ENCODE results near the gene TIMM44. TPM values are rescaled to one million over a fixed set of nuclear protein-coding genes. Genes with fewer than 3 reads are reported as not detected.
A peak's percentile ranks its signal among the peaks of the same experiment; 100 is the strongest.

TIMM44 gene, protein sequence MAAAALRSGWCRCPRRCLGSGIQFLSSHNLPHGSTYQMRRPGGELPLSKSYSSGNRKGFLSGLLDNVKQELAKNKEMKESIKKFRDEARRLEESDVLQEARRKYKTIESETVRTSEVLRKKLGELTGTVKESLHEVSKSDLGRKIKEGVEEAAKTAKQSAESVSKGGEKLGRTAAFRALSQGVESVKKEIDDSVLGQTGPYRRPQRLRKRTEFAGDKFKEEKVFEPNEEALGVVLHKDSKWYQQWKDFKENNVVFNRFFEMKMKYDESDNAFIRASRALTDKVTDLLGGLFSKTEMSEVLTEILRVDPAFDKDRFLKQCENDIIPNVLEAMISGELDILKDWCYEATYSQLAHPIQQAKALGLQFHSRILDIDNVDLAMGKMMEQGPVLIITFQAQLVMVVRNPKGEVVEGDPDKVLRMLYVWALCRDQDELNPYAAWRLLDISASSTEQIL
- 100 to 1,000 TPM in 1 of 4 donors, 10 to 100 TPM in 3; 53.9 to 168 (median 94.1) TPM for total RNA-seq

DNA sequence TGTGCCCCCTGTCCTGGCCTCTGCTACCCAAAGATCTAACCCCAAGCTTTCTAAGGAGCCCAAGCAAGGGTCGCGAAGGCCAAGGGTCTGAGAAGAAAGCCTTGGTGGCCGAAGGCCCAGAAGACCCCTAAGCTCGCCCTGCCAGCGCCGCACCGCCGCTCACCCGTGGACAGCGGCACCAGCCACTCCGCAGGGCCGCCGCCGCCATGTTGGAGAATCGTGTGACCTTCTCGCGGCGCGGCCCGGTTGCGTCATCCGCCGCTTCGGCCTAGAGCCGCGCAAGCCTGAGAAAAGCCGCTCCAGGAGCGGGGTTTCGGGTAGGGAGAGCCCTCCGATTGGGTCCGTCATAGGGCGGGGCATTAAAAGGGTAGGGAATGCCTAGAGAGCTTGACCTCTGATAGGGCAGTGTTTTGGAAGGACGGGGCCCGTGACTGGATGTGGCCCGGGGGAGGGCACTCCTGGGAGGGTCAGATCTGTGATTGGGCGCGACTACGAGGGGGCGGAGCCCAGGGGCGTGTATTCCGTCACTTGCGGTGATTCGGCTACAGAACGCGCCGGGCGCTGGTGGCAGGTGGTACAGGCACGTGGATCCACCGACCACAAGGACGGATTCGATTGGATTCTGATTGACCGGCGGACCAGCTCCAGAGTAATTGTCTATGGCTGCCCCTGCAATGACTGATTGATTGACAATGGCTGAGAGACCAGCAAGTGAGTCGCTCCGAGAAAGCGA is at the start of gene TIMM44:
Gene TIMM44, minus strand, starts transcription at position 223 of the 733 bp plus-strand sequence. Its CDS starts 15 bp downstream, at position 208.
- H3K27me3 ChIP-seq: no peaks in the 10 kb centered on the region
- H3K27ac ChIP-seq: peak within 1 kb of the TSS; percentile 94 to 100 (median 98)
- TF ChIP-seq, protein P1, sequence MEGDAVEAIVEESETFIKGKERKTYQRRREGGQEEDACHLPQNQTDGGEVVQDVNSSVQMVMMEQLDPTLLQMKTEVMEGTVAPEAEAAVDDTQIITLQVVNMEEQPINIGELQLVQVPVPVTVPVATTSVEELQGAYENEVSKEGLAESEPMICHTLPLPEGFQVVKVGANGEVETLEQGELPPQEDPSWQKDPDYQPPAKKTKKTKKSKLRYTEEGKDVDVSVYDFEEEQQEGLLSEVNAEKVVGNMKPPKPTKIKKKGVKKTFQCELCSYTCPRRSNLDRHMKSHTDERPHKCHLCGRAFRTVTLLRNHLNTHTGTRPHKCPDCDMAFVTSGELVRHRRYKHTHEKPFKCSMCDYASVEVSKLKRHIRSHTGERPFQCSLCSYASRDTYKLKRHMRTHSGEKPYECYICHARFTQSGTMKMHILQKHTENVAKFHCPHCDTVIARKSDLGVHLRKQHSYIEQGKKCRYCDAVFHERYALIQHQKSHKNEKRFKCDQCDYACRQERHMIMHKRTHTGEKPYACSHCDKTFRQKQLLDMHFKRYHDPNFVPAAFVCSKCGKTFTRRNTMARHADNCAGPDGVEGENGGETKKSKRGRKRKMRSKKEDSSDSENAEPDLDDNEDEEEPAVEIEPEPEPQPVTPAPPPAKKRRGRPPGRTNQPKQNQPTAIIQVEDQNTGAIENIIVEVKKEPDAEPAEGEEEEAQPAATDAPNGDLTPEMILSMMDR (IDR thresholded peaks at IDR 0.05 in 4 of 5, conservative IDR thresholded peaks at IDR 0.05 in 1 of 5): no peak
- TF ChIP-seq POLR2A (IDR thresholded peaks at IDR 0.05): peak; percentile 92 to 97
- peak within 1 kb of the TSS; percentile 67 to 97 (median 82) for H3K4me3 ChIP-seq
- intact Hi-C loops (cut with DNase I; ENCODE audit: low total_unique reads): loop anchor here (1.0 to 10.0 kb wide), 5 partner anchors 23 to 891 kb away; partner anchors contain the start of genes MAP2K7, MBD3L1, SNAPC2 and ZNF558
- in situ Hi-C loops (cut with MboI; ENCODE audit: low sequenced_read_pairs in 4 of 4): loop anchor here (5.0 to 10.0 kb wide), 2 partner anchors 59 to 311 kb away; no protein-coding TSS in a partner anchor
- DNase-seq (peak; percentile 100), ATAC-seq (peak; percentile 97 to 98)
- peaks cover 0 to 24% of the 10 kb centered on the region in 2 donors for H3K36me3 ChIP-seq
- H3K9me3 ChIP-seq: no peaks in the 10 kb centered on the region
- peaks cover 10 to 19% of the 10 kb centered on the region in 2 donors for H3K4me1 ChIP-seq

DNA sequence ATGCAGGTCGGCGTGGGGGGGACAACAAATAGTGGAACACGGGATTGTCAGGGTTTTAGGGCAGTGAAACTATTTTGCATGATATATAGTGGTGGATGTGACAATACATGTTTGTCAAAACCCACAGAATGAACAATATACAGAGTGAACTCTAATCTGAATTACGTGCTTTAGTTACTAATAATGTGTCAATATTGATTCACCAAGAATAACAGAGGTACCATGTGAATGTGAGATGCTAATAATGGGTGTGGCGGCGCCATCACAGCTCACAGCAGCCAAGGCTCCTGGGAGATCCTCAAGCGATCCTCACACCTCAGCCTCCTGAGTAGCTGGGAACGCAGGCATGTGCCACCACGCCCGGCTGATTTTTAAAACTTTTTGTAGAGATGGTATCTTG is 49.1 kb upstream of the TIMM44 start:
- no peak for TF ChIP-seq POLR2A (IDR thresholded peaks at IDR 0.05)
- TF ChIP-seq, protein P1 (IDR thresholded peaks at IDR 0.05 in 4 of 5, conservative IDR thresholded peaks at IDR 0.05 in 1 of 5): no peak
- peaks cover 0 to 29% of the 10 kb centered on the region in 2 donors for H3K36me3 ChIP-seq
- no peaks in the 10 kb centered on the region for H3K27me3 ChIP-seq
- in situ Hi-C loops (cut with MboI; ENCODE audit: low sequenced_read_pairs in 4 of 4): no loop called here
- H3K4me1 ChIP-seq: peaks cover 38 to 41% of the 10 kb centered on the region in 2 donors
- no peak overlapping the region for H3K4me3 ChIP-seq
- intact Hi-C loops (cut with DNase I; ENCODE audit: low total_unique reads): no loop called here
- peak overlapping the region; percentile 84 to 91 (median 89) for H3K27ac ChIP-seq
- DNase-seq: no peak
- H3K9me3 ChIP-seq: no peaks in the 10 kb centered on the region
- ATAC-seq: no peak

DNA sequence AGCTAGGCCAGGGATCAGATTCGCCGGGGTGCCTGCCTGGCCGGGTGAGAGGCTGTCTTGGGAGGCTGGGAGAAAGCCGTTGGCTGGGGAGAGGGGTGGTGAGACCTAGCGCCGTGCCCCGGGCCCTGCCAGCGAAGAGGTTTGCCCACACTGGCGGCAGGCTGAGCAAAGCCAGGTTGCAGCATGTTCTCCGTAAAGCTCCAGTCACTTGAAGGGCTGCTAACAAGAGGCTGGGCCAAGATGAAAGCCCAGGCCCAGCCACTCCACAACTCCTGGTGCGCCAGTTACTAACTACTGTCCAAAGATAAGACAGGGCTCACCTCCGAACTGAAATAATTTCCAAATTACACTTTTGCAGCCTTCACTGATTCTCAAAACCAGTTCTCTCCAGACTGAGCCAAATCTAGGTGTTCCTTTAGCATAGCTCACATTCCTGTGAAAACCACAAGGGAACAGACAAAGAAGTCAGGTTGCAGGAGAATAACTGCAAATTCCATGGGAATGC is 45.7 kb upstream of the TIMM44 start:
- DNase-seq: no peak
- H3K4me3 ChIP-seq: no peak overlapping the region
- peak overlapping the region in 1 of 4 donors; percentile 4 for H3K27ac ChIP-seq
- no peak for ATAC-seq
- H3K36me3 ChIP-seq: peaks cover 0 to 29% of the 10 kb centered on the region in 2 donors
- H3K27me3 ChIP-seq: no peaks in the 10 kb centered on the region
- H3K4me1 ChIP-seq: peaks cover 50 to 52% of the 10 kb centered on the region in 2 donors
- TF ChIP-seq, protein P1 (IDR thresholded peaks at IDR 0.05 in 4 of 5, conservative IDR thresholded peaks at IDR 0.05 in 1 of 5): no peak
- TF ChIP-seq POLR2A (IDR thresholded peaks at IDR 0.05): no peak
- in situ Hi-C loops (cut with MboI; ENCODE audit: low sequenced_read_pairs in 4 of 4): no loop called here
- intact Hi-C loops (cut with DNase I; ENCODE audit: low total_unique reads): no loop called here
- no peaks in the 10 kb centered on the region for H3K9me3 ChIP-seq

DNA sequence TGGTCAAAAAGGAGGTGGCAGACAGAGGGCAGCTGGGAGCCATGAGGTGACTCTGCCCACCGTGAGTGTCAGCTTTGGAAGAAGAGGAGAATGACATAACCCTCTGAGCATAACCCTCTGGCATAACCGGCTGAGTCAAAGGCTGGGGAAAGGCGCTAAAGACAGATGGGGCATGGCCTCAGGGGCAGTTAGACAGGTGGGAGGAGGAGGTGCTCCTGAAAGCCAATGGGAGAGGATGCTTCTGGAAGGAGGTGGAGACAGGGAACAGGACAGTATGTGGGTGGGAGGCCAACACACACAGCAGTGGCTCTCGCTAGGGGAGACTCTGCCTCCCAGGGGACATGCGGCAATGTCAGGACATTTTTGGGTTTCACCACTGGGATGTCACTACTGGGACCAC is 44.8 kb upstream of the TIMM44 start:
- H3K9me3 ChIP-seq: no peaks in the 10 kb centered on the region
- H3K27me3 ChIP-seq: no peaks in the 10 kb centered on the region
- peaks cover 45 to 47% of the 10 kb centered on the region in 2 donors for H3K4me1 ChIP-seq
- in situ Hi-C loops (cut with MboI; ENCODE audit: low sequenced_read_pairs in 4 of 4): no loop called here
- intact Hi-C loops (cut with DNase I; ENCODE audit: low total_unique reads): no loop called here
- no peak overlapping the region for H3K4me3 ChIP-seq
- TF ChIP-seq, protein P1 (IDR thresholded peaks at IDR 0.05 in 4 of 5, conservative IDR thresholded peaks at IDR 0.05 in 1 of 5): no peak
- no peak for TF ChIP-seq POLR2A (IDR thresholded peaks at IDR 0.05)
- H3K27ac ChIP-seq: peak overlapping the region in 3 of 4 donors; percentile 4 to 70 (median 26)
- peaks cover 0 to 29% of the 10 kb centered on the region in 2 donors for H3K36me3 ChIP-seq
- DNase-seq (no peak), ATAC-seq (no peak)

Measured in gastrocnemius medialis (tissue), 4 donors.